COLO668 (cell line): ENCODE results near the gene RPTOR.

ENCODE experiments used
- DNase-seq: peaks from one replicate; lab custom pipeline; 2025; ENCODE audit not compliant: unreplicated experiment; lab: John Stamatoyannopoulos, UW

The RPTOR gene

GRCh38 chr17:80839026-80839345 is 294.3 kb downstream of the RPTOR start:
- DNase-seq = no peak

- no peak for DNase-seq
Observed at GRCh38 chr17:80839511-80839941, 294.9 kb downstream of the RPTOR start.

- DNase-seq = no peak
Observed at GRCh38 chr17:80839970-80840369, 295.3 kb downstream of the RPTOR start.

GRCh38 chr17:80842456-80843013 is 297.9 kb downstream of the RPTOR start:
- DNase-seq = no peak

- no peak for DNase-seq
Observed at GRCh38 chr17:80843741-80844156, 299.1 kb downstream of the RPTOR start.

- no peak for DNase-seq
Observed at GRCh38 chr17:80844418-80844990, 299.9 kb downstream of the RPTOR start.

GRCh38 chr17:80845069-80845862 is 300.6 kb downstream of the RPTOR start:
- DNase-seq = no peak

GRCh38 chr17:80845863-80846671 is 301.4 kb downstream of the RPTOR start:
- DNase-seq = peak; percentile 48

GRCh38 chr17:80846932-80847331 is 302.3 kb downstream of the RPTOR start:
- no peak for DNase-seq

GRCh38 chr17:80847496-80848230 is 303.0 kb downstream of the RPTOR start:
- DNase-seq = no peak

- no peak for DNase-seq
Observed at GRCh38 chr17:80848449-80849102, 303.9 kb downstream of the RPTOR start.

GRCh38 chr17:80849119-80849518 is 304.5 kb downstream of the RPTOR start:
- DNase-seq = no peak

- no peak for DNase-seq
Observed at GRCh38 chr17:80850109-80850508, 305.5 kb downstream of the RPTOR start.

- DNase-seq = no peak
Observed at GRCh38 chr17:80850817-80851216, 306.2 kb downstream of the RPTOR start.

- no peak for DNase-seq
Observed at GRCh38 chr17:80851277-80851925, 306.8 kb downstream of the RPTOR start.

- no peak for DNase-seq
Observed at GRCh38 chr17:80852476-80853015, 307.9 kb downstream of the RPTOR start.

GRCh38 chr17:80853076-80853475 is 308.4 kb downstream of the RPTOR start:
- DNase-seq = no peak

GRCh38 chr17:80854220-80854619 is 309.6 kb downstream of the RPTOR start:
- no peak for DNase-seq

- no peak for DNase-seq
Observed at GRCh38 chr17:80855196-80855947, 310.7 kb downstream of the RPTOR start.
